Activated T-cell treated with anti-CD3 and anti-CD28 coated beads, Interleukin-2, amount 50 U/mL, for 72 hours (primary cell): ENCODE results near the gene ZNF691. TPM values are rescaled to one million over a fixed set of nuclear protein-coding genes. Genes with fewer than 3 reads are reported as not detected.
"Not testable (repeated sequence)": the region's sequence is repeated elsewhere in the genome, so short reads cannot be mapped to it uniquely, and the experiment has no call there.

Source experiments
- ATAC-seq, 2 donors: fragments of 150-1000 bp; cut with Tn5 transposase; replicated peaks in 1 of 2; 2 replicates each; pipeline ENCODE4 v1.10.0; 2021; ENCODE audit warnings: moderate library complexity in 2 of 2, mild to moderate bottlenecking in 1 of 2
- DNase-seq, 2 donors: peaks; one replicate each; pipeline ENCODE4 v3.0.0; 2021 to 2022; ENCODE audit warnings: mixed read lengths in 1 of 2
- H3K27ac Mint-ChIP-seq: one replicate; pipeline ENCODE4 v1.8.0; 2022; ENCODE audit warnings: mild to moderate bottlenecking, moderate library complexity, mixed read lengths
- H3K27me3 Mint-ChIP-seq: one replicate; pipeline ENCODE4 v1.8.0; 2022; ENCODE audit warnings: low read depth, mixed read lengths
- H3K36me3 Mint-ChIP-seq, 2 donors: one replicate each; pipeline ENCODE4 v1.8.0; 2022; ENCODE audit warnings: mixed read lengths in 2 of 2, mild to moderate bottlenecking in 1 of 2; ENCODE audit not compliant: insufficient read depth in 2 of 2
- H3K4me1 Mint-ChIP-seq: one replicate; pipeline ENCODE4 v1.8.0; 2022; ENCODE audit warnings: low read depth, mixed read lengths
- H3K4me3 Mint-ChIP-seq, 2 donors: one replicate each; pipeline ENCODE4 v1.8.0; 2022; ENCODE audit warnings: mild to moderate bottlenecking in 2 of 2, mixed read lengths in 2 of 2, moderate library complexity in 2 of 2
- H3K9me3 Mint-ChIP-seq, 2 donors: one replicate each; pipeline ENCODE4 v1.8.0; 2022; ENCODE audit warnings: mixed read lengths in 2 of 2
- total RNA-seq, 2 donors: library from RNA; stranded (reverse); gene quantifications; one replicate each; pipeline ENCODE4 v1.2.3, GENCODE V29; 2022

The ZNF691 gene
- total RNA-seq, 2 donors from 2014 or later: 9.8 to 11.1 TPM

DNA sequence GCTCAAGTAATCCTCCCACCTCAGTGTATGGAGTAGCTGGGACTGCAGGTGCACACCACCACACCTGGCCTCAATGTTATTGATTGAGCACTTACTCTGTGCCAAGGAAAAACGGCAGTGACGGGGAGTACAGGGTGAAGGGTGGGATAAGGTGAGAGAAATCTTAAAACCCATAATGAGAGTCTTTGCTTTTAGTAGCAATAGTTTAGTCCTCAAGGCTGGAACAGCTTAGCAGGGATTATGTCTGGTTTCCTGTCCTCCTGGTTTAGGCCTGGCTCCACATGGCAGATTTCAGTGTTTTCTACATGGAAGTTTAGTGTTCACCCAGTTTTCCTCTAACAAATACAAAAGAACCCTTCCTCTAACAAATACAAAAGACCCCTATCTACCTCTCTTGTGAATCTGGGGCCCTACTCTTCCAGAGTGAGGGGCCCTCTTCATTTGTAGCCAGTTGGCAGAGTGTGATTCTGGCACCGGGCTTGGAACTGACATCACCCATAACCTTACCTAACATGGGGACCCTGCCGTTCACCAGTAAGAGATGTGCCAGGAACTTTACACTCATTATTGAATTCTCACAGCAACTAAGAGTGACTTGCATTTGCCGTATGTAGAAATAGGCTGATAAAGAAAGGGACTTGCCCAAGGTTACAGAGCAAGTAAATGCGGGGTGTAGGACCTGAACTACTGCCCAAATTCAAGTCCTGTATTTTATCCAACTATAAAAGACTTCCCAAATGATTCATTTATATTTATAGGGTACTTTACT, 6.9 kb downstream of the ZNF691 start:
- H3K4me3 Mint-ChIP-seq: no peak overlapping the region
- peaks cover 6 to 24% of the 10 kb centered on the region in 2 donors for H3K36me3 Mint-ChIP-seq

GRCh38 chr1:42856554-42856953, 10.1 kb downstream of the ZNF691 start:
- H3K27ac Mint-ChIP-seq, DNase-seq, ATAC-seq, H3K4me3 Mint-ChIP-seq, H3K9me3 Mint-ChIP-seq, H3K4me1 Mint-ChIP-seq: not testable (repeated sequence)
- H3K27me3 Mint-ChIP-seq: peaks cover 20% of the 10 kb centered on the region
- H3K36me3 Mint-ChIP-seq: peaks cover 1 to 11% of the 10 kb centered on the region in 2 donors

More for the DNA sequence above, 6.9 kb downstream of the ZNF691 start:
- DNase-seq (no peak), ATAC-seq (no peak)
- peaks cover 25% of the 10 kb centered on the region for H3K4me1 Mint-ChIP-seq
- no peaks in the 10 kb centered on the region for H3K27me3 Mint-ChIP-seq
- no peak overlapping the region for H3K27ac Mint-ChIP-seq
- H3K9me3 Mint-ChIP-seq: peaks cover 0 to 2% of the 10 kb centered on the region in 2 donors

DNA sequence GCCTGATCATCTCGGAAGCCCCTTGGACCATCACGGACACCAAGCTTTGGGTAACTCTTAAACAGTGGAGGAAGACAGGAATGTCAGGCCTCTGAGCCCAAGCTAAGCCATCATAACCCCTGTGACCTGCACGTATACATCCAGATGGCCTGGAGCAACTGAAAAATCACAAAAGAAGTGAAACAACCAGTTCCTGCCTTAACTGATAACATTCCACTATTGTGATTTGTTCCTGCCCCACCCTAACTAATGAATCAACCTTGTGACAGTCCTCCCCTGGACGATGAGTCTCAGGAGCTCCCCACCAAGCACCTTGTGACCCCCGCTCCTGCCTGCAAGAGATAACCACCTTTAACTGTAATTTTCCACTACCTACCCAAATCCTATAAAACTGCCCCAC, 13.0 kb downstream of the ZNF691 start:
- not testable (repeated sequence) for H3K4me1 Mint-ChIP-seq, ATAC-seq, DNase-seq, H3K27ac Mint-ChIP-seq, H3K36me3 Mint-ChIP-seq, H3K4me3 Mint-ChIP-seq, H3K9me3 Mint-ChIP-seq
- peaks cover 20% of the 10 kb centered on the region for H3K27me3 Mint-ChIP-seq

DNA sequence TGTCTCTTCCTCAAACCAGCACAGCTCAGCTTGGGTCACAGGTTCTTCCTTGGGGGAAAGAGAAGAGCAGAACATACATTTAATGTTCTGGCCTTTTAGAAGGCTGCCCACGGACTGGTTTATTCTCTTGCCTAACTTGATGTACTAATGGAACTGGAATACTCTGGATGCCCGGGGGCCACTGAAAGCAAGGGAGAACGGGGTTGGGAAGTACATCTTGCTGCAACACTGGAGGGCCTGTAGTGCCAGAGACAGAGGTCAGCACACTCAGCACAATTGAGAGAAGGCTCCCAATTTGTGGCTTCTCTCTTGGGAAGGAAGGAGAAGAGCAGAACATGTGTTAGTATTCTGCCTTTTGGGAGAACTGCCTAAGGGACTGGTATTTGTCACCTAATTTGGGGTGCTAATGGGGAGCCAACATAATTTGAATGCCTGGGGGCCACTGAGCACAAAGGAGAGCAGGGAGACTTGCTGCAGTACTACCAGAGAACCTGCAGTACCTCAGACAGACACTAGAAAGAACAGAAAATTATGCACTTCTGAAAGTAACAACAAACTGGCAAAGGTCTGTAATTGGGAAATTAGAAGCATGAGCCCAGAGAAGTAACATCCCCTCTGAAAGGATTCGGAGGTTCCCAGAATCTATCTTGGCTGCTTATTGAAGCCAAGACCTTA, 14.1 kb downstream of the ZNF691 start:
- peaks cover 20% of the 10 kb centered on the region for H3K27me3 Mint-ChIP-seq
- H3K4me1 Mint-ChIP-seq: no peaks in the 10 kb centered on the region
- DNase-seq (no peak), ATAC-seq (no peak)
- H3K27ac Mint-ChIP-seq: no peak overlapping the region
- H3K9me3 Mint-ChIP-seq: peaks cover 4 to 7% of the 10 kb centered on the region in 2 donors
- no peak overlapping the region for H3K4me3 Mint-ChIP-seq
- H3K36me3 Mint-ChIP-seq: peaks cover 1 to 8% of the 10 kb centered on the region in 2 donors

DNA sequence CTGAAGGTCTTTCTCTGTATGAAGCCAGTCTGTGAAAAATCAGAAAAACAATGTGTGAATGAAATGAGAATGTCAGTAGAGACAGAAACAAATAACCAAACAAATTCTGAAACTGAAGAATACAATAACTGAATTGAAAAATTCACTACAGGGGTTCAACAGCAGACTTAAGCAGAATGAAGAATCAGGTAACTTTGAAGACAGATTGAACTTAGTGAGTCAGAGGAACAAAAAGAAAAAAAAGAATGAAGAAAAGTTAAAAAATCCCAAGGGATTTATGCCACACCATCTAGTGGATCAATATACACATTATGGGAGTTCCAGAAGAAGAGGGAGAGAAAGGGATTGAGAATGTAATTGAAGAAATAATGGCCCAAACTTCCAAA, 14.6 kb downstream of the ZNF691 start:
- peaks cover 4 to 7% of the 10 kb centered on the region in 2 donors for H3K9me3 Mint-ChIP-seq
- ATAC-seq (no peak), DNase-seq (no peak)
- no peak overlapping the region for H3K27ac Mint-ChIP-seq
- no peaks in the 10 kb centered on the region for H3K4me1 Mint-ChIP-seq
- H3K36me3 Mint-ChIP-seq: peaks cover 1 to 7% of the 10 kb centered on the region in 2 donors
- no peak overlapping the region for H3K4me3 Mint-ChIP-seq
- peaks cover 20% of the 10 kb centered on the region for H3K27me3 Mint-ChIP-seq

DNA sequence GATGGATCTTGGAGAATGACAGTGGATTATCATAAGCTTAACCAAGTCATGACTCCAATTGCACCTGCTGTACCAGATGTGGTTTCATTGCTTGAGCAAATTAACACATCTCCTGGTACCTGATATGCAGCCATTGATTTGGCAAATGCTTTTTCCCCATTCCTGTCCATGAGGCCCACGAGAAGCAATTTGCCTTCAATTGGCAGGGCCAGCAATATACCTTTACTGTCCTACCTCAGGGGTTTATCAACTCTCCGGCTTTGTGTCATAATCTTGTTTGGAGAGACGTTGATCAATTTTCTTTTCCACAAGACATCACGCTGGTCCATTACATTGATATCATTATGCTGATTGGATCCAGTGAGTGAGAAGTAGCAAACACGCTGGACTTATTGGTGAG, 20.1 kb downstream of the ZNF691 start:
- no peak overlapping the region for H3K4me3 Mint-ChIP-seq

DNA sequence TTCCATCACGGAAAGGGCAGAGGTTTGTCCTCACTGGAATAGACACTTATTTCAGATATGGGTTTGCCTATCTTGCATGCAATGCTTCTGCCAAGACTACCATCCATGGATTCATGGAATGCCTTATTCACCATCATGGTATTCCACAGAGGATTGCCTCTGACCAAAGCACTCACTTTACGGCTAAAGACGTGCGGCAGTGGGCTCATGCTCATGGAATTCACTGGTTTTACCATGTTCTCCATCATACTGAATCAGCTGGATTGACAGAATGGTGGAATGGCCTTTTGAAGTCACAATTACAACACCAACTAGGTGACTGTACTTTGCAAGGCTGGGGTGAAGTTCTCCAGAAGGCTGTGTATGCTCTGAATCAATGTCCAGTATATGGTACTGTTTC, 22.1 kb downstream of the ZNF691 start:
- H3K36me3 Mint-ChIP-seq, H3K27me3 Mint-ChIP-seq, H3K27ac Mint-ChIP-seq, DNase-seq, H3K9me3 Mint-ChIP-seq, H3K4me3 Mint-ChIP-seq, ATAC-seq, H3K4me1 Mint-ChIP-seq: not testable (repeated sequence)

More for the DNA sequence above, 20.1 kb downstream of the ZNF691 start:
- DNase-seq (no peak), ATAC-seq (no peak)
- Mint-ChIP-seq H3K36me3 (no peaks in the 10 kb centered on the region), H3K27ac (no peak overlapping the region), H3K4me1 (no peaks in the 10 kb centered on the region), H3K27me3 (no peaks in the 10 kb centered on the region), H3K9me3 (no peaks in the 10 kb centered on the region)

GRCh38 chr1:42869254-42869653, 22.8 kb downstream of the ZNF691 start:
- H3K4me3 Mint-ChIP-seq, DNase-seq, H3K4me1 Mint-ChIP-seq, H3K36me3 Mint-ChIP-seq, H3K9me3 Mint-ChIP-seq, ATAC-seq, H3K27me3 Mint-ChIP-seq, H3K27ac Mint-ChIP-seq: not testable (repeated sequence)

DNA sequence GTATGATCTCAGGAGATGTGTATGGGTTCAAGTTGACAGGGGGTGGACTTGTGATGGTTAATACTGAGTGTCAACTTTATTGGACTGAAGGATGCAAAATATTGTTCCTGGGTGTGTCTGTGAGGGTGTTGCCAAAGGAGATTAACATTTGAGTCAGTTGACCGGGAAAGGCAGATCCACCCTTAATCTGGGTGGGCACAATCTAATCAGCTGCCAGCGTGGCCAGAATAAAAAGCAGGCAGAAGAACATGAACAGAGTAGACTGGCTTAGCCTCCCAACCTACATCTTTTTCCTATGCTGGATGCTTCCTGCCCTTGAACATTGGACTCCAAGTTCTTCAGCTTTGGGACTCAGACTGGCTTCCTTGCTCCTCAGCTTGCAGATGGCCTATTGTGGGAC, 23.3 kb downstream of the ZNF691 start:
- H3K9me3 Mint-ChIP-seq, H3K36me3 Mint-ChIP-seq, H3K27ac Mint-ChIP-seq, H3K4me1 Mint-ChIP-seq, H3K27me3 Mint-ChIP-seq, ATAC-seq, DNase-seq, H3K4me3 Mint-ChIP-seq: not testable (repeated sequence)

- not testable (repeated sequence) for H3K36me3 Mint-ChIP-seq, H3K27ac Mint-ChIP-seq, ATAC-seq, DNase-seq, H3K4me1 Mint-ChIP-seq, H3K4me3 Mint-ChIP-seq, H3K27me3 Mint-ChIP-seq
- H3K9me3 Mint-ChIP-seq: peaks cover 5 to 11% of the 10 kb centered on the region in 2 donors
Measured at GRCh38 chr1:42873108-42873507, 26.7 kb downstream of the ZNF691 start.

DNA sequence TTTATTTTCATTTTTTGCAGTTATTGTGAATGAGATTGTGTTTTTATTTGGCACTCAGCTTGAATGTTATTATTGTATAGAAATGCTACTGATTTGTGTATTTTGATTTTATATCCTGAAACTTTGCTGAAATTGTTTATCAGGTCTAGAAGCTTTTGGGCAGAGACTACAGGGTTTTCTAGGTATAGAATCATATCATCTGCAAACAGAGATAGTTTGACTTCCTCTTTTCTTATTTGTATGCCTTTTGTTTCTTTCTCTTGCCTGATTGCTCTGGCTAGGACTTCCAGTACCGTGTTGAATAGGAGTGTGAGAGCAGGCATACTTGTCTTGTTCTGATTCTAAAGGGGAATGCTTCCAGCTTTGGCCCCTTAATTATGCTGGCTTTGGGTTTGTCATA, 27.3 kb downstream of the ZNF691 start:
- ATAC-seq: no peak
- Mint-ChIP-seq H3K36me3 (peaks cover 3 to 8% of the 10 kb centered on the region in 2 donors), H3K27ac (no peak overlapping the region), H3K4me1 (no peaks in the 10 kb centered on the region), H3K4me3 (no peak overlapping the region), H3K27me3 (no peaks in the 10 kb centered on the region), H3K9me3 (peaks cover 5 to 11% of the 10 kb centered on the region in 2 donors)
- no peak for DNase-seq

DNA sequence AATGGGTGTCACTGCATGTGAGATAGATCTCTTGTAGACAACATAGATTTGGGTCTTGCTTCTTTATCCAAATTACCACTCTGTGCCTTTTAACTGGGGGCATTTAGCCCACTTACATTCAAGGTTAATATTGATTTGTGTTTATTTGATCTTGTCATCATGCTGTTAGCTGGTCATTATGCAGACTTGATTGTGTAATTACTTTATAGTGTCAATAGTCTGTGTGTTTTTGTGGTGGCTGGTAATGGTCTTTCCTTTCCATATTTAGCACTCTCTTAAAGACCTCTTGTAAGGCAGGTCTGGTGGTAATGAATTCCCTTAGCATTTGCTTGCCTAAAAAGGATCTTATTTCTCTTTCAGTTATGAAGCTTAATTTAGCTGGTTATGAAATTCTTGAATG, 29.6 kb downstream of the ZNF691 start:
- Mint-ChIP-seq H3K27me3 (no peaks in the 10 kb centered on the region), H3K9me3 (peaks cover 5 to 11% of the 10 kb centered on the region in 2 donors), H3K4me3 (no peak overlapping the region), H3K36me3 (peaks cover 3 to 8% of the 10 kb centered on the region in 2 donors), H3K4me1 (no peaks in the 10 kb centered on the region), H3K27ac (no peak overlapping the region)
- DNase-seq: no peak
- ATAC-seq: no peak

GRCh38 chr1:42877380-42877779, 31.0 kb downstream of the ZNF691 start:
- no peak overlapping the region for H3K4me3 Mint-ChIP-seq
- H3K36me3 Mint-ChIP-seq: peaks cover 3 to 8% of the 10 kb centered on the region in 2 donors
- ATAC-seq (no peak), DNase-seq (no peak)
- H3K9me3 Mint-ChIP-seq: peaks cover 5 to 11% of the 10 kb centered on the region in 2 donors
- H3K27me3 Mint-ChIP-seq: no peaks in the 10 kb centered on the region
- no peaks in the 10 kb centered on the region for H3K4me1 Mint-ChIP-seq
- no peak overlapping the region for H3K27ac Mint-ChIP-seq
